GM10847 (cell line): ENCODE data around the gene RNF225.
A peak's percentile ranks its signal among the peaks of the same experiment; 100 is the strongest.

ENCODE experiments used
- POLR2A ChIP-seq: IDR thresholded peaks from 2 replicates; pipeline ENCODE4 v1.6.1; 2011; ENCODE audit not compliant: insufficient read length; ENCODE audit errors: extremely low read depth

RNF225 gene

DNA sequence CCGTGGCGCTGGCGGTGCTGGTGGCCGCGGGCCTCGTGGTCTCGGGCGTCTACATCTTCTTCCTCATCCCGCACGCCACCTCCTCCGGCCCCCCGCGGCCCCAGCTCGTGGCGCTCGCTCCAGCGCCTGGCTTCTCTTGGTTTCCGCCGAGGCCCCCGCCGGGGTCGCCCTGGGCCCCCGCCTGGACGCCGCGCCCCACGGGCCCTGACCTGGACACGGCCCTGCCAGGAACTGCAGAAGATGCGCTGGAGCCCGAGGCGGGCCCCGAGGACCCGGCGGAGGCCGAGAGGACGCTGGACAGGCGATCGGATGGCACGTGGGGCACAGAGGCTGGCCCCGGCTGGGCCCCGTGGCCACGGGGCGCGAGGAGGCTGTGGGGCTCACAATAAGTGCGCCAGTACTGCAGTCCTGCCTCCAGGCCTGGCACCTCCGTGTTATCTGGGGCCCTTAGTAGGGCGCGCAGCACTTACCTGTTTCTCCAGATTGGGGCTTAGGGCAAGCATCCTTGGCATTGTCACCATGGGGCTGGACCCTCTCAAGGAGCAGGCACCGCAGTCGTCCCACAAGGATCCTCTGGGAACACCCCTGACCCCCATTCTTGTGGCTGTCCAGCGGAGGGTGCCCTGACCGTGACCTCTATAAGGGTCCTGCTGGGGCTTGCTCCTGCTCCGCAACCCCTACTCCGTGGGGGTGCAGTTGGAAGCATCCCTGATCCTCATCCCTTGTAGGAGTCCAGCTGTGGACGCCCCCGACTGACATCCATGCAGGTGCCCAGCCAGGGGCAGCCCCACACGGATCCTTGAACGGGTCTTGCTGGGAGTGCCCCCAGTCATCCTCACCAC, 1.5 kb downstream of the RNF225 start:
- TF ChIP-seq POLR2A, result no peak

DNA sequence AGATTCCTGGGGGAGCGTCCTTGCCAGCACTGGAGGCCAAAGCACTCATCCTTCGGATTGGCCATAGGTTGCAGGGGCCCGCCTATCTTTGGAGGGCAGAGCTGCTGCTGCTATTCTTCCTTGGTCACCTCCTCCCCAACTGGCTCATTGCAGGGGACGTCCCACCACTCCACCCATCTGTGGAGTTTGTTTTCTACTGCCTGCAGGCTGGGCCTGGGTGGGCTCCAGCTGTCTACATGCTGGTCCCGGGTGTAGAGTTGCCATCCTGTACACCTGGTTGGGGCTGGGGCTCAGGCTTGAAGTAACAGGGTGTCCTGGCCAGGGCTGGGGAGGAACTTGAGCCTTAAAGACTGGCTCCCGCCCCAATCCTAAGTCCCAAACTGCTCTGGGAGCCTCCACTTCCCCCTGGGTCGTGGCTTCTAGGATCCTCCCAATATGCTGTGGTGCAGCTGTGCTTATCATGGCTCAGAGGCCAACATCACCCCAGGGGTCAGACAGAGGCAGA, 2.1 kb downstream of the RNF225 start:
- no peak for TF ChIP-seq POLR2A

DNA sequence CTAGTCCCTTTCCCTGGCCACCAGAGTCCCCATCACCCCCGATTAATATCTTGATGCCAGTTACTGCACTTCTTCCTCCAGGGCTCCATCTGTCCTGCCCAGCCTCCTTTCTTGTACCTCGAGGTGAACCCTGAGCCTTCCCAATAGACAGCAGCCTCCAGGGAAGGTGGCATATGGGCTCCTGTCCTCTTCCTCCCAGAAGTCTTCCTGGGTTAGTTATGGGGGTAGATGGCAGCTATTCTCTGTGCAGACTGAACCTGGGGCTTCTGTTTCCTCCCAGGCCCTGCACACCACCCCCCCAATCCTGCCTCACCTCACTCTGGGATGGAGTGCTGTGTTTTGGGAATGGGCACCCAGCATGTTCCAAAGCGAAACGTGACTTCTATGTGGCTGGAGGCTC, 2.6 kb downstream of the RNF225 start:
- TF ChIP-seq POLR2A, result no peak

DNA sequence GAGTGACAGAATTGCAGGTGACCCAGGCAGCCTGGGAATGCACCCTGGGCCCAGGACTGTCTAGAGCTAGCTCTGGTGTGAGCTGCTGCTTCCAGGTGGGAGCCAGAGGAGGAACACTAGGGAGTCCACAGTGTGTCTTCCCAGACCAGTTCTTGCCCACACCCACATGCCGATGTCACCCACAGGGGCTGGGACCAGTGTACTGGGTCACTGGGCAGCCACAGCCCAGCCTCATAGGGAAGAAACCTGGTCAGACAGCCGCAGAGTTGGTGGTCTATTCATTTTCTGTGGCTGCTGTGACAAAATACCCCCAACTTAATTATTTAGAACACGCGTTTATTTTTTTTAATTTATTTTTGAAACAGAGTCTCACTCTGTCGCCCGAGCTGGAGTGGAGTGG, 3.1 kb downstream of the RNF225 start:
- TF ChIP-seq POLR2A, result no peak

DNA sequence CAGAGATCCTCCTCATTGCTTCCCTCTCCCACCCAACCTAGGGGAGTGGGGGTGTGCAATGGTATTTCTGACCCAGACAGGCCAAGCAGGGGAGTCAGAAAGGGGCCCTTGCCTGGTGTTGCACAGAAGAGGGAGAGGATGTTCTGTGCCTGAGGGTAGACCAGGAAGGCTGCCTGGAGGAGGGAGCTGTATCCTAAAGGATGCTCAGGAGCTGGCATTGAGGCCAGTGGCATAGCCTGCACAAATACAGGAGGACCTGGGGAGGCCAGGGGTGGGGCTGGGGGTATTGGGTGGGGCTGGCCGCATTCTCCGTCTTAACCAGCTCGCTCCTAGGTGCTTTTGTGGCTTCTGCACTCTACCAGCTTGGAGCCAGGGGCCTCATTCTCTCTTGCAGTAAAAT, 4.4 kb downstream of the RNF225 start:
- no peak for TF ChIP-seq POLR2A

DNA sequence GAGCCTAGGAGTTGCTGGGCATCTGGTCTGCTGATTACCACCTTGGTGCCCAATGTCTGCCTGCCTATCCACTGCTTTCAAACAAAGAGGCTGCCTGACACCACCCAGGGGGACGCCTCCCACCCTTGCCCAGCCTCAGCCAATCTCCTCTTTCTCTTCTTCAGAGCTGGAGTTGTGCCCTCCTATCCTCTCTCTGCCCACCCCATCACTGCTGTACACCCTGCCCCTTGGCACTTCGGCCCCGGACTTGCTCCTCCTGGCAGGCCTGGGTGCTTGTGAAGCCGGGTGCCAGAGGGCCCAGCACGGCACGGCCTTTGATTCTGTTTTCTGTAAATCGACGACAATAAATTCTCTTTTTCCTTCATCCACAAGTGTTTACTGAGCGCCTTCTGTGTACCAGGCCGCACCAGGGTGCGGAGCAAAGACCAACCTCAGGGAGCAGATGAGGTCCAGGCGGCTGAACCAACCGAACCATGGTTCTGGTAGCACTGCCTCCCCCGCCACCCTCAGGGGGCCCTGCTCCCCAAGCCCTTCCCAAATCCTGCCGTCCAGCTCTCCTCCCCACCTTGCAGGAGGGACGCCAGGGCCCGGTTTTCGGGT, 5.0 kb downstream of the RNF225 start:
- no peak for TF ChIP-seq POLR2A

DNA sequence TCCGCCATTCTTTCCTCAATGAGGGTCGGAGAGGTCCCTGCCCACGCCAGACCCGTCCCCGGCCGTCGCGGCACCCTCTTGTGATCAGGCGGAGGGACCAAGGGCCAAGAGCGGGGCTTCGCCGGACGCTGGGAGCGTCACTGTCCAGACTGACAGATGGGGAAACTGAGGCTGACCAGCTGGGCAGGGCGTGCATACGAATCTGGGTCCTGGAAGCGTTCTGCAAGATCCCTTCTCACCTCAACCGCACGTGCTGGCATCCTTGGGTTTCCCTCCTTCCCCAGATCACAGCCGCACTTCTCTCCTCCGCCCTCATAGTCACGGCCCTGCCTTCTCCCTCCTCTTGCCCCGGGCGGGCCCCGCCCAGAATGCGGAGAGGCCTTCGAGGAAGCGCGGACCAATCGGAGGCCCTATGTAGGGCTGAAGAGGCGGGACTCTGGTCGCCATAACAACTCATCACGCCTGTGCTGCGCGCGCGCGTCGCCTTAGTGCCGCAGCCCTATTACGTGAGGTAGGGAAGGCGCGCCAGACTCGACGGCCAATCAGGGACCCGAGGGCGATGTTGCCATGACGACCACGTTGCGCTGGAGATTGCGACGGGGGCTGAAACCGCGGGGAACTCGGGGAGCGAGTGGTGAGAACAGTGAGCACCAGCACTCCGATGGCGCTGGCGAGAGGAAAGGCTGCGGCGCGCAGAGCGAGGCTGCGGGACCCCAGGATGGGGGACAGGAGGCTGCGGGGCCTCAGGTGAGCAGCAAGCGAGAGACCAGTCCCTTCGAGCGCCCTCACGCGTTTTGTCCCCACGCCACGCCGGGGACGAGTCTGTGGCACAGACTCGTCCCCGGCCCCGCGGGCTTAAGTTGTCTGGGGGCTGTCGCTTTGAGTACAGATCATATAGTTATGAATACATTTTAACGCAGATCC, 5.7 kb downstream of the RNF225 start:
- TF ChIP-seq POLR2A, result peak; percentile 80

DNA sequence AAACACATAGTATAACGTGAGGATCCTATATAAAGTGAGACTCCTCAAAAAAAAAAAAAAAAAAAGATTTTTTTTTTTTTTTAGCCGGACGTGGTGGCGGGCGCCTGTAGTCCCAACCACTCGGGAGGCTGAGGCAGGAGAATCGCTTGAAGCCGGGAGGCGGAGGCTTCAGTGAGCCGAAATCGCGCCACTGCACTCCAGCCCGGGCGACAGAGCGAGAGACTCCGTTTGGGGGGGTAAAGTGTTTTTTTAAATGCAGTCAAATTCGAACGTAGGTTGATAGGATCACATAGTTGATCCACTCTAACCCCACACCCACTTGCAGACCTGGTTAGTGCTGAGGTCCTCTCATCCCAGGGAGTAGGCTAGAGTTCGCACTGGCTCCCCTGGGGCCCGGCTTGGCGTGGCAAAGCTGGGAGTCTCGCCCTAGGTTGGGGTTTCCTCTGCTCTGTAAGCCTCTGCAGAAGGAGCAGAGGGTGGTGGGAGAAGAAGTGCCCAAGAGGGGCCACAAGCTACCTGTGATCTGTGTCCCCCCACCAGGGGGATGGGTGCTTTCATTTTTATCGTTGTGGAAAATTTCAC, 6.5 kb downstream of the RNF225 start:
- no peak for TF ChIP-seq POLR2A

DNA sequence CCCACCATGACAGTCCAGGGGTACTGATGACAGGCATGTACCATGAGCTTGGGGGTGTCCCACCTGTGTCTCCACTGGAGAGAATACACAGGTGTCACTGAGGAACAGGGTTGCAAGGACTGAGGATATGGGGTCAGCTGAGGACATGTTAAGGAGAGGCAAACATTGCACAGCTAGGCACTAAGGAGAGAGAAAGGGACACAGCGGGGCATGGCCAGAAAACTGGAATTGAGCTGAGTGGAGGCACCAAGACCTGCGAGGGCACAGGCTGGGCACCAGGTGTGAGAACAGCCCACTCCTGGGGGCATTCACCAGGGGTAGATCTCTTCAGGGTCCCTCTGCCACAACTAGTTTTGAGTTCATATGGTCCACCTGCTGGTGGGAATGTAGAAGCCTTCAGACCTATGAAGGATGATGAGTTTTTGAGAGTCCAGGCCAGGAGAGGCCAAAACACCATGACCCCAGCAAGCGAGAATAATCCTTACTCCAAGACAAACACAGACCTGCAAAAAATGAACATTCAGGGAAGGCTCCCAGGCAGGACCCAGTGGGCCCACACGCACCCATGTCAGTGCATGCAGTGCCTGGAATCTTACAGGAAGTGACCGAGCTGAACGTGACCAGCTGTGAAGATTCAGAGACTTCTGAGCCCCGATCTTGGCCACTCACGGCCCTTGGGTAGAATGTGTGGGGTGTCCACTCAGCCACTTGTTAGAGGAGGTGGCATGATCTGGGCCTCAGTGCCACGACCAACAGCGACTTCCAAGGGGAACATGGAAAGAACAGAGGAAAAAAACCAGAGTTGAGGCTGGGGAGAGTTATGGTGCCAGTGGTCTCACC, 11.6 kb downstream of the RNF225 start:
- TF ChIP-seq POLR2A, result no peak

DNA sequence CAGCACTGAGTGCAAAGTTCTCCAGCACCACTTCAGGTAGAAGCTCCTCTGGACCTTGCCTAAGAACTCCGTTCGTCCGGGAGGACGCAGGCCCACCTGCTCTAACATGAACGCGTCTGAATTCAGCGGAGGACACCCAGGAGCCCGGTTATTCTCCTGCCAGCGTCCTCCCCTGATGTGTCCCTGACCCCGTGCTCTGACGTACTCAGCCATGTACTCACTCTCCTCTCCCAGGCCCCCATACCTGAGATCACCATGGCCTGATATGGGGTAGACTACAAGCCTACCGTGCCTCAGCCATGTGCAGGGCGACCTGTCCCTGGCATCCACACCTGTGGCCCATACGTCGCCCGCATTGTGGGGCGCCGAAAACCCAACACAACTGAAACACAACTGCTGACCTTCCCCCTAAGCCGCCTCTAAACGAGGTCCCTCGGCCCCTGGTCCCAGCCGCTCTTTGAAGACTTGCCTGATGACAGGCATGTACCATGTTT, 12.2 kb downstream of the RNF225 start:
- TF ChIP-seq POLR2A, result no peak

DNA sequence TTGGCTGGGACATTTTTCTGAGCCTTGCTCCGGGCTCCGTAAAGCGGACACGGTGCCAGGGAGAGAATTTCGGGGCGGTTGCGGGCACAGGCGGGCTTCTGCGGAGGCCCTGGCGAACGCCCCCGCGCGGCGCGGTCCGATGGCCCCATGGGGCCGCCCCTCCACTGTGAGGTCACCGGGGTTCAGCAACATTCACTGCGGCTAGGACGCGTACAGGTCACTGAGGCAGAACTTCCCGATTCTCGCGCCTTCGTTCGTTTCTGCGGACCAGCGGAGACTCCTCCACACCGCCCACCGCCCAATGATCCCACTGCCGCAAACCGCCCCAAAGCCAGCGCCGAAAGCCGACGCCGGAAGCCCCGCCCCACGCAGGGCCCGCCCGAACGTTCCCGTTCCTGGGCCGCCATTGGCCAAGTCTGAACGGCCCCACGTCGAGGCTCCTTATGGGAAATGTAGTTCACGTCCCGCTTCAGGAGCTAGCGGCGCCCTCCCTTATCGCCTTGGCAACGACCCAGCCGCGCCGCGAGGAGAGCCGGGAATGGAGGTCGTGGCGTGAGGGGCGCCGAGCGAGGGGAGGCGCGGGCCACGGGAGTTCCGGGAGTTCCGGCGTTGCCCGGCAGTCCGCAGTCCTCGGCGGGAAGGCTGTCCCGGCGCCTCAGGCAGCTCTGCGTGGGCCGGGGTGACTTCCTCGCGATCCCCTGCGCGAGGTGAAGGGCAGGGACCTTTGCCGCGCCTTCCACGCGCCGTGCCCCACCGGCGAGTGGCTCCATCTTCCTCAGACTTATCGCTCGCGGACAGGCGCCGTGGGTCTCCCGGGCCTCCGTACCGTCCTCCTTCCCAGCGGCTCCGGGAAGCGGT, 12.9 kb downstream of the RNF225 start, which contains the start of gene ZNF584:
ZNF584 (plus strand) TSS at position 498 of the 858 bp plus-strand sequence. CDS start 499 bp downstream, outside the sequence.
- TF ChIP-seq POLR2A, result peak; percentile 73

DNA sequence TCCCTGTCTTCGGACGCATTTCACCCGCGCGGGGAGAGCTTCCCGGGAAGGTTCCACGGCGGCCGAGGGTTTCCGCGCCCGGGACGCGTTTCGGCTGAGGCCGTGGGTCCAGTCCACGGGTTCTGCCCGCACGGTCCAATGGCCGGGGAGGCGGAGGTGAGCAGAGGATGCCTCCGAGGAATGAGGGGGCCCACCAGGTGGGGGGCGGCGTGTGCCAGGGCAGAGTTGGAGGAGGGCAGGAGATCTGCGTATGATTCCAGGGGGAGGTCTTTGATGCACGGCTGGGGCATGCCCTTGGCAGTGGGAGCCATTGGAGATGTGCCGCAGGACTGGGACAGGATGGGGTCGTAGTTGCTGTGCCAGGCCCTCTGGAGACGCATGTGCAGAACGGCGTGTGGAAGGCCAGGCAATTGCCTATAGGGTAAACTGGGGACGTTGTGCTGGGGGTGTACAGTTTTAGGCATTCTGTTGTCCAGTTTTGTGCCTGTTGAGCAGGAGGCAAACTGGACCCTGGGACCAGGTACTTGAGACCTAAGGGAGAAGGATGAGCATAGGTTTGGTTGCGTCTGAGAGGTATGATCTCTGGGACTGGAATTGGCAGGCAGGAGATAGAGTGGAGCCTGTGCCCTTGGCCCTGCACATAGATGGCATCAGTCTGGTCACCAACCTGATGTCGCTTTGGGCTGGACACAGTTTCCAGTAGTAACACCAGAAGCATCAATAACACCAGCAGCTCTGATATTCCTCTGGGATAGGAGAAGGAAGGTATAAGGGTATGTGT, 13.7 kb downstream of the RNF225 start:
- TF ChIP-seq POLR2A, result no peak

DNA sequence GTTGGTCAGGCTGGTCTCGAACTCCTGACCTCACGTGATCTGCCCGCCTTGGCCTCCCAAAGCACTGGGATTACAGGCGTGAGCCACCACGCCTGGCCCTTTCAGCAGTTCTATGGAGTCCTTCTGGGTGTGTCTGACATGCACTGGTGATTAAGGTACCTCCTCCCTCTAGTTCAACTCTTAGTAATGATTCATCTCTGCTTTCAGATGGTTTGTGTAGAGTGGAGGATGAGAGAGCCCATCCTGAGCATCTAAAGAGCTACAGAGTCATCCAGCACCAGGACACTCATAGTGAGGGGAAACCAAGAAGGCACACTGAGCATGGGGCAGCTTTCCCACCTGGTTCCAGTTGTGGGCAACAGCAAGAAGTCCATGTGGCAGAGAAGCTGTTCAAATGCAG, 21.1 kb downstream of the RNF225 start:
- no peak for TF ChIP-seq POLR2A

DNA sequence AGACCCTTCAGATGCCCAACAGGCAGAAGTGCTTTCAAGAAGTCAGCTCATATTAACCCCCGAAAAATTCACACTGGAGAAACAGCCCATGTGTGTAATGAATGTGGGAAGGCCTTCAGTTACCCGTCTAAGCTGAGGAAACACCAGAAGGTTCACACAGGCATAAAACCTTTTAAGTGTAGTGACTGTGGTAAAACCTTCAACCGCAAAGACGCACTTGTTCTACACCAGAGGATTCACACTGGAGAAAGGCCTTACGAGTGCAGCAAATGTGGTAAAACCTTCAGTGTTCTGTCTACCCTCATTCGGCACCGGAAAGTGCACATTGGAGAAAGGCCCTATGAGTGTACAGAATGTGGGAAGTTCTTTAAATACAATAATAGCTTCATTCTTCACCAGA, 21.6 kb downstream of the RNF225 start:
- no peak for TF ChIP-seq POLR2A
